Bronchial epithelial cell (primary cell): ENCODE results near the gene HDAC4. TPM values are rescaled to one million over a fixed set of nuclear protein-coding genes. Genes with fewer than 3 reads are reported as not detected.

Source experiments
- DNase-seq: peaks from one replicate; pipeline ENCODE4 v3.0.0-alpha.2; 2010; ENCODE audit warnings: low read depth
- FAIRE-seq: peaks from 2 replicates; lab custom pipeline; 2011; peaks lifted over from hg19 to GRCh38; lab: Jason Lieb, UNC
- H3K27me3 ChIP-seq: 2 replicates; pipeline ENCODE4 v1.5.1; 2011; ENCODE audit warnings: low read length; ENCODE audit not compliant: control insufficient read depth, insufficient read depth
- H3K36me3 ChIP-seq: 2 replicates; pipeline ENCODE4 v1.5.1; 2011; ENCODE audit warnings: low read length; ENCODE audit not compliant: control insufficient read depth, insufficient read depth
- H3K4me3 ChIP-seq: 2 replicates; pipeline ENCODE4 v1.5.1; 2011; ENCODE audit warnings: mild to moderate bottlenecking, low read depth, low read length, control low read depth
- total RNA-seq: library from RNA; depleted of rRNA; stranded (reverse); fragments of >200 nt; gene quantifications from 2 replicates; pipeline ENCODE4 v1.2.1, GENCODE V29; 2014
- TF ChIP-seq, protein P1 (sequence below): IDR thresholded peaks from 2 replicates; pipeline ENCODE4 v1.5.1; 2011; ENCODE audit warnings: mild to moderate bottlenecking, moderate library complexity, low read length, control low read depth, inconsistent platforms; ENCODE audit not compliant: insufficient read depth, severe bottlenecking

Gene HDAC4
- total RNA-seq, 1 donor from 2014 or later, result 5.3 TPM

DNA sequence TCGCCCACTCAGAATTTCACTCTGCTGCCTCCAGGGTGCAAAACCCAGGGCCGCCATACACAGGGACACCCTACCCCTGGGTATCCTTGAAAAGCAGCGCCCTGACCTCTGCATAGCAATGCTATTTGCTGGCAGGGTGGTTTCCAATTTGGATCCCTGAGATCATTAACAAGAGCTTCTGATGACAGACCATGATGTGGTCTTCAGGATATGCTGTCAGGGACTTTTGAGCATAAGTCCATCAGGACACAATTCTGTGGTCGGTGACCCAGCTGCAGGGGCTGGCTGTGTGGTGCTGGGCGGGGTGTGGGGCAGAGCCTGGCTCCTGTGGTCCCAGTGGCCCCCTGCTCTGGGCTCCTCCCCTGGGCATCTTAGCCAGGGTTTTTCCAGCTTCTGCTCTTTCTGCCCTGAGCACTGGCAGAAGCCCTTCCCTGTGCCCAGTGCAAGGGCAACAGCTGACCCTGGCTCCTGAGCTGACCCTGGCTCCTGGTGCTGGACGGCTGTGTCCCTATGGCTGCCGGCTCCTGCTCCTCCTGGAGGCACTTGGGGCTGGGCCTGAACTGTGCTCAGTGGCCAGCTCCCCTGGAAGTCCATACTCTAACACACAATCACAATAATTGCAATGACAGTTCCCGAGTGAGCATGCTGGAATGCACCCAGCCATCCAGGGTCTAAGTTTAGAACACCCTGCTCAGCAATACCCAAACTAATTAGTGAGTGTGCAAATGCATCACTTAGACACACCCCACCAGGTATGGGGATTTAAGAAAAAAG, 271.5 kb downstream of the HDAC4 start:
- FAIRE-seq (no peak), DNase-seq (no peak)
- TF ChIP-seq, protein P1, sequence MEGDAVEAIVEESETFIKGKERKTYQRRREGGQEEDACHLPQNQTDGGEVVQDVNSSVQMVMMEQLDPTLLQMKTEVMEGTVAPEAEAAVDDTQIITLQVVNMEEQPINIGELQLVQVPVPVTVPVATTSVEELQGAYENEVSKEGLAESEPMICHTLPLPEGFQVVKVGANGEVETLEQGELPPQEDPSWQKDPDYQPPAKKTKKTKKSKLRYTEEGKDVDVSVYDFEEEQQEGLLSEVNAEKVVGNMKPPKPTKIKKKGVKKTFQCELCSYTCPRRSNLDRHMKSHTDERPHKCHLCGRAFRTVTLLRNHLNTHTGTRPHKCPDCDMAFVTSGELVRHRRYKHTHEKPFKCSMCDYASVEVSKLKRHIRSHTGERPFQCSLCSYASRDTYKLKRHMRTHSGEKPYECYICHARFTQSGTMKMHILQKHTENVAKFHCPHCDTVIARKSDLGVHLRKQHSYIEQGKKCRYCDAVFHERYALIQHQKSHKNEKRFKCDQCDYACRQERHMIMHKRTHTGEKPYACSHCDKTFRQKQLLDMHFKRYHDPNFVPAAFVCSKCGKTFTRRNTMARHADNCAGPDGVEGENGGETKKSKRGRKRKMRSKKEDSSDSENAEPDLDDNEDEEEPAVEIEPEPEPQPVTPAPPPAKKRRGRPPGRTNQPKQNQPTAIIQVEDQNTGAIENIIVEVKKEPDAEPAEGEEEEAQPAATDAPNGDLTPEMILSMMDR, result no peak
- H3K27me3 ChIP-seq, result no peaks in the 10 kb centered on the region
- H3K36me3 ChIP-seq, result peaks cover 3% of the 10 kb centered on the region
- H3K4me3 ChIP-seq, result no peak overlapping the region

DNA sequence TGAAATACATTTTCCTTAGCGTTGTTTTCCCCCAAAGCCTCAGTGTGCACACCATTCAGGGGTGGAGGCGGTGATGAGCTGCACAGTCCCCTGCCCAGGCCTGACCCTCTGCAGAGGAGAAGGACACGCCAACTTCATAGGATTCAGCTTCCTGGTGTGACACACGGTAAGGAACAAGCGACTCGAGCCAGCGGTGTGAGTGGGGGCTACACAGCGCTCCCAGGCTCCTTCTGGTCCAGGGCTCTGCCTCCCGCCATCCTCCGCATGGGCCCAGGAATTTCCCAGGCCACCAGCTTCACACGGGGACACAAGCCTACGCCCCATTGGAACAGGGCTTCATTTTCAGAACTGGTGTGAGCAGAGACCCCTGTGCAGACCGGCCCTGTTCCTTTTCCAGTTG, 272.1 kb downstream of the HDAC4 start:
- H3K36me3 ChIP-seq, result peaks cover 2% of the 10 kb centered on the region
- H3K4me3 ChIP-seq, result no peak overlapping the region
- TF ChIP-seq, protein P1, result no peak
- DNase-seq (no peak), FAIRE-seq (no peak)
- H3K27me3 ChIP-seq, result no peaks in the 10 kb centered on the region

GRCh38 chr2:239127513-239127912, 273.3 kb downstream of the HDAC4 start:
- FAIRE-seq, result no peak
- TF ChIP-seq, protein P1, result no peak
- no peak for DNase-seq
- Histone ChIP-seq H3K4me3 (no peak overlapping the region), H3K27me3 (no peaks in the 10 kb centered on the region), H3K36me3 (peaks cover 2% of the 10 kb centered on the region)

- TF ChIP-seq, protein P1, result no peak
- Histone ChIP-seq H3K27me3 (no peaks in the 10 kb centered on the region), H3K4me3 (no peak overlapping the region), H3K36me3 (peaks cover 2% of the 10 kb centered on the region)
- DNase-seq (no peak), FAIRE-seq (no peak)
Observed at GRCh38 chr2:239125726-239126675, 274.8 kb downstream of the HDAC4 start.

GRCh38 chr2:239124152-239124899, 276.5 kb downstream of the HDAC4 start:
- Histone ChIP-seq H3K4me3 (no peak overlapping the region), H3K27me3 (no peaks in the 10 kb centered on the region), H3K36me3 (peaks cover 2% of the 10 kb centered on the region)
- peak; percentile 97 for FAIRE-seq
- TF ChIP-seq, protein P1, result no peak
- DNase-seq, result no peak
